MM.1S (cell line): Measurements from ENCODE around the gene KIDINS220.

Source experiments
- CTCF ChIP-seq: fragments of 300-600 bp; sonication (generic); IDR thresholded peaks from 2 replicates; pipeline ENCODE4 v1.5.1; 2016; ENCODE audit warnings: antibody characterized with exemption, low read length, mixed read lengths
- EZH2phosphoT487 ChIP-seq: fragments of 300-600 bp; sonication (generic); IDR thresholded peaks from 2 replicates; pipeline ENCODE4 v1.6.1; 2018; ENCODE audit warnings: antibody characterized with exemption, low read length

DNA sequence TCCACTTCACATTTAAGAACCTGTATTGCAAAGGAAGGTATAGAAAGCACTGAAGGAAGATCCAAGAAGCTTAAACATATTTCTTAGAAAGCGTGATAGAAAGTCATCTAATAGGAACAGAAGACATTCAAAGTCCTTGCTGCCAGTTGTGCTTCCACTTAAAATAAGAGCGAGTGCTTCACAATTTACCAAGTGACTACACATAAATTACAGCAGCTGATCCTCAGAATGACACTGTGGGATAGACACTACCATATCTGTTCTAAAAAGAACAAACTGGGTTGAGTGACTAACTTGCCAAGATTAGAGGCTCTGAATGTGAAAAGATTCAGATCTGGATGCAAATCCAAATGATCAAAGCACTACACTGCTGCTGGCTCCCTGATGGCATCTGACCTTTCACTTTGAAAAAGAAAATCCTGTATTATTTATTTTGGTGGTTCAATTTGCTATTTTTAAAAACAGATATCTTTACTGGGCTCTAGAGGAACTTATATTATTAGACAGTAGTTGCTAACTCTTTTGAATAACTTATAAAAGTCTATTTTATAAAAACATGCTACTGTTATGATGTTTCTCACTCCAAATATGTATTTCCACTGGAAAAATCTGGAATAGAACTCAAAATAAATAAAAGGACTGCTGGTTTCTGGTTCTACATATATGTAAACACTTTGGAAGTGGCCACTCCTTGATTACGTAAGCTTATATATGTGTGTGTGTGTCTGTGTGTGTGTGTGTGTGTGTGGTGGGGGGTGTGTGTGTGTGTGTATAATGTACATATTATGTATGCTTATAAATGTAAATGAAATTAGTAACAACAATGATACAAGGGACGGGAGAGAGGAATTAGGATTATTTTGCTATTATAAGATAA lies 57.4 kb downstream of the KIDINS220 start:
- TF ChIP-seq CTCF (no peak), EZH2phosphoT487 (no peak)
